ENCODE data around the gene PHF24. TPM values are rescaled to one million over a fixed set of nuclear protein-coding genes. Genes with fewer than 3 reads are reported as not detected.

PHF24 gene
- total RNA-seq, 4 donors from 2014 or later, result 0.67 to 2.1 (median 1.4) TPM

GRCh38 chr9:34971146-34971811 is 13.2 kb downstream of the PHF24 start:
- Histone ChIP-seq H3K4me3 (replicated peaks in 1 of 3) (no peak overlapping the region), H3K36me3 (no peaks in the 10 kb centered on the region), H3K27me3 (peaks cover 4% of the 10 kb centered on the region), H3K27ac (no peak overlapping the region), H3K4me1 (no peaks in the 10 kb centered on the region), H3K9me3 (no peaks in the 10 kb centered on the region)
- 92 to 94% methylated on average over 21 of the region's 21 CpGs for WGBS, 2 donors
- TF ChIP-seq POLR2A (IDR thresholded peaks at IDR 0.05) (no peak), CTCF (IDR thresholded peaks at IDR 0.05) (no peak)
- DNase-seq, result no peak
- intact Hi-C loops (cut with DNase I), result no loop called here

GRCh38 chr9:34974664-34975063 is 16.6 kb downstream of the PHF24 start:
- DNase-seq, result no peak
- Histone ChIP-seq H3K4me3 (replicated peaks in 1 of 3) (no peak overlapping the region), H3K4me1 (no peaks in the 10 kb centered on the region), H3K27ac (no peak overlapping the region), H3K9me3 (no peaks in the 10 kb centered on the region), H3K27me3 (no peaks in the 10 kb centered on the region), H3K36me3 (no peaks in the 10 kb centered on the region)
- WGBS, 2 donors, result 91 to 97% methylated on average over 2 of the region's 2 CpGs
- TF ChIP-seq CTCF (IDR thresholded peaks at IDR 0.05), result no peak
- TF ChIP-seq POLR2A (IDR thresholded peaks at IDR 0.05), result no peak
- intact Hi-C loops (cut with DNase I), result no loop called here

GRCh38 chr9:34976441-34976840 is 18.4 kb downstream of the PHF24 start:
- 88 to 98% methylated on average over 9 to 11 of the region's 11 CpGs for WGBS, 2 donors
- DNase-seq, result no peak
- H3K36me3 ChIP-seq, result no peaks in the 10 kb centered on the region

GRCh38 chr9:34976992-34977391 is 18.9 kb downstream of the PHF24 start:
- DNase-seq, result no peak
- Histone ChIP-seq H3K4me3 (replicated peaks in 1 of 3) (no peak overlapping the region), H3K9me3 (no peaks in the 10 kb centered on the region), H3K4me1 (no peaks in the 10 kb centered on the region), H3K27me3 (no peaks in the 10 kb centered on the region), H3K36me3 (no peaks in the 10 kb centered on the region), H3K27ac (no peak overlapping the region)
- TF ChIP-seq CTCF (IDR thresholded peaks at IDR 0.05), result no peak
- TF ChIP-seq POLR2A (IDR thresholded peaks at IDR 0.05), result no peak
- 91 to 97% methylated on average over 11 of the region's 11 CpGs for WGBS, 2 donors
- intact Hi-C loops (cut with DNase I), result no loop called here

More at GRCh38 chr9:34976441-34976840, 18.4 kb downstream of the PHF24 start:
- no peak overlapping the region for H3K27ac ChIP-seq
- no peak overlapping the region for H3K4me3 ChIP-seq (replicated peaks in 1 of 3)
- intact Hi-C loops (cut with DNase I), result no loop called here
- TF ChIP-seq CTCF (IDR thresholded peaks at IDR 0.05) (no peak), POLR2A (IDR thresholded peaks at IDR 0.05) (no peak)
- no peaks in the 10 kb centered on the region for H3K9me3 ChIP-seq
- no peaks in the 10 kb centered on the region for H3K4me1 ChIP-seq
- H3K27me3 ChIP-seq, result no peaks in the 10 kb centered on the region

- intact Hi-C loops (cut with DNase I), result no loop called here
- Histone ChIP-seq H3K4me3 (replicated peaks in 1 of 3) (no peak overlapping the region), H3K4me1 (no peaks in the 10 kb centered on the region), H3K27ac (no peak overlapping the region), H3K36me3 (no peaks in the 10 kb centered on the region), H3K27me3 (no peaks in the 10 kb centered on the region), H3K9me3 (no peaks in the 10 kb centered on the region)
- TF ChIP-seq CTCF (IDR thresholded peaks at IDR 0.05) (no peak), POLR2A (IDR thresholded peaks at IDR 0.05) (no peak)
- no peak for DNase-seq
- WGBS, 2 donors, result 65 to 67% methylated on average over 10 to 11 of the region's 11 CpGs
These were observed 22.2 kb downstream of the PHF24 start for GRCh38 chr9:34980181-34980761.
